HG03469 (cell line): ENCODE results near the gene SHISAL2A.

Experiments used
- ATAC-seq: cut with Tn5 transposase; IDR thresholded peaks from one replicate; pipeline ENCODE4 v1.9.1; 2021; ENCODE audit warnings: mild to moderate bottlenecking, moderate library complexity, moderate number of reproducible peaks; ENCODE audit not compliant: unreplicated experiment

The SHISAL2A gene

DNA sequence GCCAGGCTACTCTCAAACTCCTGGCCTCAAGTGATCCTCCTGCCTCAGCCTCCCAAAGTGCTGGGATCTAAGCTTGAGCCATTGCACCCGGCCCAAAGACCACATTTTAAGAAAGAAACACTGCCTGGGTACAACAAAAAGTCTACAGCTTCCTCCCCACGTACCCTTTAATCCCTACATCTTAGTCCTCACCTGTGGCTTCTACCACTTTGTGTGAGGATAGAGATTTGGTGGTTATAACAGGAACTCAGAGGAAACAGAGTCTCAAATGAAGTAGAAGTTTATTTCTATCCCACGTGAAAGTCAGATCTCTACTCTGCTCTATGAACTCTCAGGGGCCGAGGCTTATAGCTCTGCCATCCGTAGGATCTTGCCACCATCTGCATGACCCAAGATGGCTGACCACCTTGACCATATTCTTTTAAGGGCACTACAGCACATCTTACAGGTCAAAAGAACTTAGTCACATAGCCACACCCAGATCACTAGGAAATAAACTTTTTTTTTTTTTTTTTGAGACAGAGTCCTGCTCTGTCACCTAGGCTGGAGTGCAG lies 17.4 kb upstream of the SHISAL2A start:
- no peak for ATAC-seq

DNA sequence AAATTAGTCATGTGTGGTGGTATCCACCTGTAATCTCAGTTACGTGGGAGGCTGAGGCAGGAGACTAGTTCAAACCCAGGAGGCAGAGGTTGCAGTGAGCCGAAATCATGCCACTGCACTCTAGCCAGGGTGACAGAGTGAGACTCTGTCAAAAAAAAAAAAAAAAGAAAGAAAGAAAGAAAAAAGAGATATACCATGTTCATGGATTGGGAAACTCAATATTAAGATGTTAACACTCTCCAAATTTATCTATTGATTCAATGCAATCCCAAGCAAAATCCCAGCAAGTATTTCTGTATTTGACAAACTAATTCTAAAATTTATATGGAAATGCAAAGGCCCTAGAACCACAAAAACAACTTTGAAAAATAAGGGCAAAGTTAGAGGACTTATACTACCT lies 11.0 kb upstream of the SHISAL2A start:
- no peak for ATAC-seq

DNA sequence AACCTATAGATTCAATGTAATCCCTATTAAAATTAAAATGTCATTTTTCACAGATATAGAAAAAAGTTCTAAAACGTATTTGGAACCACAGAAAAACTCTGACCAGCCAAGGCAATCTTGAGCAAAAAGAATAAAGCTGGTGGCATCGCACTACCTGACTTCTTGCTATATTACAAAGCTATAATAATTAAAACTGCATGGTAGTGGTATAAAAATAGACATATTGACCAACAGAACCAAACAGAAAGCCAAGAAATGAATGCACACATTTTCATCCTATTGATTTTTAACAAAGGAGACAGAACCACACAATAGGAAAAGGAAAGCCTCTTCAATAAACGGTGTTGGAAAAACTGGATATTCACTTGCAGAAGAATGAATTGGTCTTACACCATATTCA lies 9.2 kb upstream of the SHISAL2A start:
- ATAC-seq: no peak

DNA sequence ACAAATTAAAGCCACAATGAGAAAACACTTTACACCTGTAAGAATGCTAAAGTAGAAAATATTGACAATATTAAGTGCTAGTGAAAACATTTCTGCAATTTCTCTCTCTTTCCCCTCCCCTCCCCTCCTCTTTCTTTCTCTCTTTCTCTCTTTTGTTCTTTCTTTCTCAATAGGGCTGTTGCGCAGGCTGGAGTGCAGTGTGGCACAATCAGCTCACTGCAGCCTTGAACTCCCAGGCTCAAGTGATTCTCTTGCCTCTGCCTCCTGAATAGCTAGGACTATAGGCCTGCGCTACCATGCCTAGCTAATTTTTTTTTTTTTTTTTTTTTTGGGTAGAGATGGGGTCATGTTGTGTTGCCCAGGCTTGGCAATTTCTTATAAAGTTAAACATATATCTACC lies 5.9 kb upstream of the SHISAL2A start:
- ATAC-seq: no peak

- no peak for ATAC-seq
Observed at GRCh38 chr1:52628614-52629324, 4.2 kb upstream of the SHISAL2A start.

DNA sequence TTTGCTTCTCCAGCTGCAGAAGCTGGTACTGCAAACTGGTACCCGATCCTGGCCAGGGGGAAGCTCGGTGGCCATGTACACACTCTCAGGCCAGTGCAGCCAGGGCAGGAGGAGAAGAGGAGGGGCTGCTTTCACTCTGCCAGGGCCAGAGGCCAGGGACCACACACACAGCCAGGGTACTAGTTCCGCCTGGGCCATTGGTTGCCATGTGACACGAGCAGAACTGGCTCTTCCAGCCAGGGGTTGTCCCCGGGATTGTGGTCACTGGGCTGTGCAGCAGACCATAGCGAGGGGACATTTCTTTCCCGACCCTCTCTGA lies 3.7 kb upstream of the SHISAL2A start:
- ATAC-seq: no peak

GRCh38 chr1:52629667-52630066 lies 3.3 kb upstream of the SHISAL2A start:
- no peak for ATAC-seq

GRCh38 chr1:52631759-52632331 lies 1.1 kb upstream of the SHISAL2A start:
- no peak for ATAC-seq

- ATAC-seq: no peak
Observed at GRCh38 chr1:52633291-52633754, 355 bp downstream of the SHISAL2A start.

GRCh38 chr1:52634111-52634510 lies 1.1 kb downstream of the SHISAL2A start:
- ATAC-seq: no peak

DNA sequence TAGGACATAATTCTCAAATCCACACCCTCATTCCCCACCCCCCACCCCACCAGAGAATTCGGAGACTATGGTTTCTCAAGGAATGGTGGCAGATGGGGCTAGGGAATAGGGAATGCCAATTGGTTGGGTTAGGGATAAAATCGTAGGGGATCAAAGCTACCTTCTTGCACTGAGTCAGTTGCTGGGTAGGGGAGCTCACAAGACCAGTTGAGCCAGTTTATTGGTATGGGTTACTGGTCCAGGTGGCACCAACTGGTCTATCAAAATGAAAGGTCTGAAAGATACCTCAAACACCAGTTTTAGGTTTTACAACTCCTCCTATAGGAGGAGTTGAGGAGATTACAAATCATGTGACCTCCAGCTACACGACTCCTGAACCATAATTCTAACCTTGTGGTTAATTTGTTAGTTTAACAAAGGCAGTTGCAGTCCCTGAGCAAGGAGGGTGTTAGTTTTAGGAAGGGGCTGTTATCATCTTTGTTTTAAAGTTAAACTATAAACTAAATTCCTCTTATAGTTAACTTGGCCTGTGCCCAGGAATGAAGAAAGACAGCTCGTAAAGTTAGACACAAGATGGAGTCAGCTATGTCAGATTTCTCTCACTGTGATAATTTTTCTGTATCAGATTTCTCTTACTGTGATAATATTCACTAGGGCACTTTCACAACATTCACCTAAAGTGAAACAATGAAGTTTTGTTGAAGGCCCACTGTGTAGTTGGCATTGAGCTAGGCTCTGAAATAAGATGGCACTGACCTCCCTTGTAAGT lies 2.5 kb downstream of the SHISAL2A start:
- no peak for ATAC-seq

DNA sequence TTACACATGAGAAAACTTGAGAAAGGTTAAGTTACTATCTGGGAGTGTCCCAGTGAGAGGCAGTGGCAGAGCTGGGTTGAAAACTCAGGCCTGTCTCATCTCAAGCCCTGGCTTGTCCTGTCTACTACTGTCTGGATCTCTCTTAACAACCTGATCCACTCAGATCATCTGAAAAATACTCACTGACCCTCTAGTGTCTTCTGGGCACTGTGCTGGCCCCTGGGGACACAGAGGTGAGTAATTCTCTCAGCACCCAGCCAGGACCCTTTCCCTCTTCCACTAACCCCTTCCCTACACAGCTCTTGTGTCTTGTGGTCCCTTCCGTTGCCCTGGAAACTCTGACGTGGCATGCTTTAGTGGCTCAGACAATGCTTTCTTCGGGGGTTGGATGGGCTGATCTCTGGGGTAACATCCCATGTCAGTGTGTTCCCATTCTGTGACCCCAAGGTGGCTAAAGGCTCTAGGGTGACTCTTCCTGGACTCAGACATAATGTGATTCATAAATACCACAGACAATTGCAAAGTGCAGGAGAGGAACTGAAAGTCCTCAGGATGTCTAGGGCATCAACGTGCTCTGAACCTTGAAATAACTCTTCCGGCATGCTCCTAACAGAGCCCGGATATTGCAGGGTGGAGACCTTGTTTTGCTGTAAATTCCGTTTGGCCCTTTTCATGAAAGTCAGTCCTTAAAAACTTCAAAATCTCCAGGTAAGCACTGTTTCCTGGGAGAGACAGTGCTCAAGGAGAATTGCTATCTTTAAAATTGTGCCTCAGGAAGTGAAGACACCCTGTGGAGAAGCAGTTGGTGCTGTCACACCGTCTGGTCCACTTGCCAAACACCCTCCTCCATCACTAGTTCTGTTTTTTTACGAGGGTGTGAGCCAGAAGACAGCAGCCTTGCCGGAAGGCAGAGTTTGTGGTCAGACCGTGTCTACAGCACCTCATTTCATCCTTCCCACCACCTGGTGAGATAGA lies 4.0 kb downstream of the SHISAL2A start:
- ATAC-seq: peak; percentile 64

DNA sequence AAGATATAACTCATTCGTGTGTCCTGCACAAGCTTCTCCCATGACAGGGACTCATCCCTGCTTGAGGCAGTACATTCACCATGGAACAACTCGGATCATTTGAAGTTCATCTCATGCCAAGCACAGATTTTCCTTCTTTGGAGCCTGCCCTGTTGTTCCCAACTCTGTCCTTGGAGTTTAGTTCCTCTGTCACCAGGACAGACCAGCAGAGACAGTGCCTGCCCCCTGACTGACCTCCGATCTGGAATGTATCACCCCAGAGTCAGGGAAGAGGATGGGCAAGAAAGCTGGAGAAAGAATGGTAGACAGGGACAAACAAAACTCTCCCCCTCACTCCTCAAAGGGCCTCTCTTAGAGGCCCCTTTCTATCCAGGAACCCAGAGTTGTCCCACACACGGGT lies 5.0 kb downstream of the SHISAL2A start:
- no peak for ATAC-seq

- no peak for ATAC-seq
Observed at GRCh38 chr1:52640697-52641096, 7.7 kb downstream of the SHISAL2A start.

DNA sequence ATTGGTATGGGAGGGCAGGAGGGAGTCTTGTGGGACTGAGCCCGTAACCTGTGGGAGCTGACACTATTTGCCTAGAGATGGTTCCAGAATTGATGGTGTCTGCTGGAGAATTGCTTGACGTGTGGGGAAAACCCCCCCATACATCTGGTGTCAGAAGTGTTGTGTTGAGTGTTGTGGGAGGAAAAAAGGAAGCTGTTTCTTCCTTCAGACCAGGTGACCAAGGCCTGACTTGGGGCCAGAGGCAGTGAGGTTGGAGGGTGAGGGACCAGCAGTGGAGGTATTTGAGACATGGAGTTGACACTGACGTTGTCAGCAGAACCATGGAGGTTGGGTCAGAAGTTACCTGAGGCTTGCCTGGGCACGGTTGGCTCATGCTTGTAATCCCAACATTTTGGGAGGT lies 8.3 kb downstream of the SHISAL2A start:
- no peak for ATAC-seq

DNA sequence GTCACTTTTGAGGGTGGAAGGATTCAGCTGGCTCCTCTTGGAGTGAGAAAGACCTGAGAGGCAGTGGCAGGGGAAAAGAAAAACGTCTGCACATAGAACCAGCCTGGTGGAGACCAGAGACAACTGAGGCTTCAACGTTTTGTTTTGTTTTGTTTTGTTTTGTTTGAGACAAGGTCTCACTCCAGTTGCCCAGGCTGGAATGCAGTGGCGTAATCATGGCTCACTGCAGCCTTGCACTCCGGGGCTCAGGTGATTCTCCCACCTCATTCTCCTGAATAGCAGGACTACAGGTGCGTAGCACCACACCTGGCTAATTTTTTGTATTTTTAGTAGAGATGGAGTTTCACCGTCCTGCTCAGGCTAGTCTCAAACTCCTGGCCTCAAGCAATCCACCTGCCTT lies 12.3 kb downstream of the SHISAL2A start:
- ATAC-seq: no peak

DNA sequence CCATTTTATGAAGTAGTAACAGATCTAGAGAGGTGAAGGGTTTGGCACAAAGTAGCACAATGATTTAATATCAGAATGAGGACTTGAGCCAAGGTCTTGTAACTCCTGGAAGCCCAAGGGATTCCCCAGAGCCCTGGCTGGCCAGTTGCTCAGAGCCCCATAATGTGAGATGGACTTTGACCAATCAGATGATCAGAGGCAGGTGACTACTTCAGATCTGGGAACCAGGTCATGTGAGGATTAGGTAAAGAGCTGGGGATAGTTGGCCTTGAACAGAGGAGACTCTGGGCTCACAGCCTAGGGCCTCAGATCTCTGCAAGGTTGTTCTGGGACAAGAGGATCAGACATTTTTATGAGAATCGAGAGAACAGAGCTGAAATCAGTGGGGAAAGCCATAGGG lies 18.9 kb downstream of the SHISAL2A start:
- ATAC-seq: no peak

DNA sequence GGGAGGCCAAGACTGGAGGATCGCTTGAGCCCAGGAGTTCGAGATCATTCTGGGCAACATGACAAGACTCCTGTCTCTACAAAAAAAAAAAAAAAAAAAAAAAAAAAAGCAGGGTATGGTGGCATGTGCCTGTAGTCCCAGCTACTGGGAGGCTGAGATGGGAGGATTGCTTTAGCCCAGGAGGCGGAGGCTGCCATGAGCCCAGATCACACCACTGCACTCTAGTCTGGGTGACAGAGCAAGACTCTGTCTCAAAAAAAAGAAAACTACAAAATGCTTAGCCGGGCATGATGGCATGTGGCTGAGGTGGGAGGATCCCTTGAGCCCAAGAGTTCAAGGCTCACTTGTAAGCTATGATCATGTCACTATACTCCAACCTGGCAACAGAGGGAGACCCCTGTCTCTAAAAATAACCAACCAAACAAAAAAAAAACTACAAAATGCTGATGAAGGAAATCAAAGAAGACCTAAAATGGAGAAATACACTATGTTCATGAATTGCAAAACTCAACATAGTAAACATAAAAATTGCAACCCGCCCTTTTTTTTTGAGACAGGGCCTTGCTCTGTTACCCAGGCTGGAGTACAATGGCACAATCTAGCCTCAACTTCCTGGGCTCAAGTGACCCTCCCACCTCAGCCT lies 20.4 kb downstream of the SHISAL2A start:
- ATAC-seq: no peak

- no peak for ATAC-seq
Observed at GRCh38 chr1:52654063-52654462, 21.1 kb downstream of the SHISAL2A start.

- ATAC-seq: no peak
Observed at GRCh38 chr1:52657702-52658101, 24.7 kb downstream of the SHISAL2A start.
